ENCODE measurements around the gene RBBP8.
"Not testable (repeated sequence)": the region's sequence is repeated elsewhere in the genome, so short reads cannot be mapped to it uniquely, and the experiment has no call there.

Gene RBBP8

DNA sequence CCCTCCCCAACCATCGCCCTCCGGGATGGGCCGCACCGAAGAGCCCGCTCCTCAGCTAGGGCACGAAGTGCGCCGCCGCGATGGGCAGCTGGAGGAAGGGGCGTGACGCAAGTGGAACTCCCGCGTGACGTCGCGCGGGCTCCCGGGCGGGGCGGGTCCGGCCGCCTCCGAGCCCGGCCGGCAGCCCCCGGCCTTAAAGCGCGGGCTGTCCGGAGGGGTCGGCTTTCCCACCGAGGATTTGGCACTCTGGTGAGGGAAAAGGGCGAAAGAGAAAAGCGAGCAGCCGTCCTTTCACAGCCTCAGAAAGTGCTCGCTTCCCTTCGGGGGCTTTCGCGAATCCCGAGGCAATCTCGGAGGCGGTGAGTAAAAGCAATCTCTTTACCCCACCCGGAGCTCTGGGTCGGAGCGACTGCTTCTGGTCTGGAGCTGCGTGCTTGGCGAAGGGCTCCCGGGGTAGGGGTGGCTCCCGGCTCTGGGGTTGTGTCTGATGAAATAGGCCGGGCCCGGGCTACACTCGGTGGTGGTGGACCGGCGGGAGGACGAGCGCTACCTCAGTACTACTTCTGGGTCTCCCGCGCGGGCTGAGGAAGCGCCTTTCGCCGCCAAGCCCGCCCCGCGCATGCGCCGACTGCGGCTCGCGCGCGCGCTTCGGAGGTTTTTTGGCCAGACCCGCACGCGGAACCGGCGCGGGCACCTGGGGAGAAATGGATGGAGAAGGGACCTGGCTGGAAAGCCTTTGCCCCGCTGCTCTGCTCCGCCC, at the start of gene RBBP8:
Gene RBBP8 (plus strand): TSS at position 123 of the 760 bp plus-strand sequence. CDS start 3,524 bp downstream, outside the sequence.
- DNase-seq: peak; percentile 87

DNA sequence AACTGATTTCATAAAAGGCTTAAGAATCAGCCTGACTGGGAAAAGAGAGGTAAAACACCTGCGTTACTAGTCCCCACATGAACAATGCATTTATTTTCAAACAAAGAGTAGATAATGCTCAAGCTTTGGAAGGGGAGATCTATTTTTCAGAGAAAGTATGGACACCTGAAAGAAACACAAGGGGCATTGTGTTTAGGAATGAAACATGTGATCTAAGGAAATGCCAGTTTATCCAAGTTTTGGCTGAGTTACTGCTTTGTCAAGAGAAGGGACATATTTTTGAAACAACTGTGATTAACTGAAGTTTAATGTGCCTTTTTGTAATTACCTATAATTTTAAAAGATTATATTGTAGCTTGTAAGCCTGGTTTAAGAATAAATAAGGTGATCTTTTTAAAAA, 49.3 kb upstream of the RBBP8 start:
- DNase-seq: no peak

DNA sequence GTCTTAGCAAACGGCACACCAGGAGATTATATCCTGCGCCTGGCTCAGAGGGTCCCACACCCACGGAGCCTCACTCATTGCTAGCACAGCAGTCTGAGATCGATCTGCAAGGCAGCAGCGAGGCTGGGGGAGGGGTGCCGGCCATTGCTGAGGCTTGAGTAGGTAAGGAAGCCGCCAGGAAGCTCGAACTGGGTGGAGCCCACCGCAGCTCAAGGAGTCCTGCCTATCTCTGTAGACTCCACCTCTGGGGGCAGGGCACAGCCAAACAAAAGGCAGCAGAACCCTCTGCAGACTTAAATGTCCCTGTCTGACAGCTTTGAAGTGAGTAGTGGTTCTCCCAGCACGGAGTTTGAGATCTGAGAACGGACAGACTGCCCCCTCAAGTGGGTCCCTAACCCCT, 47.4 kb upstream of the RBBP8 start:
- not testable (repeated sequence) for DNase-seq

DNA sequence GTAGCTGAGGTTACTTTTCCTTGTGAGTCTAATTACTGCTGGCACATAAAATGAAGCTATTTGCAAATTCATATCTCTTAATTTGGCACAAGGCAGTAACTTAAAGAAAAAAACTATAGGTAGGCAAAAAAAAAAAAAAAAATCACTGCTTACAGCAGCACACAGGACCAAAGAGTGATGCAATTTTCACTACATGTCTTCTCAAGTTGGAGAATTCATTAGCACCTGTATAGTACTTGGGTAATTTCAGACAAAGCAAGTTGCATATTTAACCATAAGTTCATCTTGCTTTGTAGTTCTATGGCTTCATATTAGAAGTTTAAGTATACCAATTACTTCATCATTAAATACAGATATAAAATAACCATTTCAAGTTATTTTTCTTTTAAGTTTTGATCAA, 33.7 kb upstream of the RBBP8 start:
- no peak for DNase-seq

DNA sequence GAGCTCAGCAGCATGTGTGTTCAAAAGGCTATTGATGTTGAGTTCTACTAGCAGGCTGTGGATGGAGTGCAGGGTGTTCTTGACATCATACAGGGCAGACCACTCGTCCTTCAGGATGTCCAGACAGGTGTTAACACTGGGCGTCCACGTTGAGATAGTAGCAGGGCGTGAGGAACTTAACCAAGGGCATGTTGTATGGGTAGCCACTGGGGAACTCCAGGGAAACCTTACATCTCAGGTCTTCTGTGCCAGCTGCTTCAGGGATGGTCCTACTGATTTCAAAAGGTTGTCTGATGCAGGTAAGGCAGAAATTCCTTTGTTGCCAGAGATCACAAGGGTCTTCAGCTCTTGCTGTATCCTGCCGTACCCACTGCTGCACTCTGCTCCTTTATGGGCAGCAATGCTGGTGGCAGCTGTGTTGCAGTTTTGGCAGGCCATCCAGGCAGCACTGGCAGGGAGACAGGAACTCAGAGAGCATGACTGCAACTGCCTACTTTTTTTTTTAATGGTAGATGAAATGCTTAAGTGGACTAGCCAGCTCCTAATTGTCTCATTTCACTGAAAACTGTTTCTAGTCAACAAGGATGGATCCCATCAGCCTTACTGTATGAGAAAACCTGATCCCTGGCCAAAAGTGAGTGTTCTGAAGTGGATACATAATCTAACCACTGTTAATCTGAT, 32.4 kb upstream of the RBBP8 start:
- DNase-seq: no peak

DNA sequence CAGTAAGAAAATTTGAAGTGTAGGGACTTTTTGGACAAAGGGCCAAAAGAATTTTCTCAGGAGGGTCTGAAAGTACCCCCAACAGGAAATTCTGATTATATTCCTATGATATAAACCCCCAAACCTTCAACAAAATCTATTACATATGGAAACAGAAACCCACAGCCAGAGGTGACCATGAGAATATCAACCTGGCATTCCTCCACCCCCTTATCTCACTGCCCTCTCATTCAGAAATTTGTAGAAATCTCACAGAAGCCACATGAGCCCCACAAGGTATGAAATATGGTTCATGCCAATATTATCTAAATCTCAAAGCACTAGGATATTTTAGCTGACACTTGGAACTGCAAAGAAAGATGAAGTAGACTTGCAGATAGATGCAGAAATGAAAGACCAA, 31.0 kb upstream of the RBBP8 start:
- no peak for DNase-seq

DNA sequence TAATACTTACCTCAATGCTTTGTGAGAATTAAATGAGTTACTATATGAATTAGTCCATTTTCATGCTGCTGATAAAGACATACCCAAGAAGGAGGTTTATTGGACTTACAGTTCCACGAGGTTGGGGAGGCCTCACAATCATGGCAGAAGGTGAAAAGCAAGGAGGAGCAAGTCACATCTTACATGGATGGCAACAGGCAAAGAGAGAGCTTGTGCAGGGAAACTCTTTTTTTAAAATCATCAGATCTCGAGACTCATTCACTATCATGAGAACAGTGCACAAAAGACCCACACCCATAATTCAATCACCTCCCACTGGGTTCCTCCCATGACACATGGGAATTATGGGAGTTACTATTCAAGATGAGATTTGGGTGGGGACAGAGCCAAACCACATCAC, 29.9 kb upstream of the RBBP8 start:
- DNase-seq: not testable (repeated sequence)

DNA sequence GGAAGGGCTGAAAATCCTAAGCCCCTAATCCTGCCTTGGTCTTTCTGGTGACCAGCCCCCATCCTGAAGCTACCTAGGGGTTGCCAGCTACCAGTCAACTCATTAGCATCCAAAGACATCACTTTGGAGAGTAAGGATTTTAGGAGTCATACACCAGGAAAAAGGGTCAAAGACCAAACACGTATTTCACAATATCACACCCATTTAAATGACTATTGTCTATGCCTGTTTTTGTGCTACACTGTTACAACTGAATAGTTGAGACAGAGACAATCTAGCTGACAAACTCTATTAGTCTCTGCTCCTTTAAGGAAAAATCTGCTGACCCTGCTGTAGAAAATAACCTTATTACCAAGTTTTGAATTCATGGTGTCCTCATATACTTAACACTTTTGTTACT, 21.0 kb upstream of the RBBP8 start:
- DNase-seq: no peak

DNA sequence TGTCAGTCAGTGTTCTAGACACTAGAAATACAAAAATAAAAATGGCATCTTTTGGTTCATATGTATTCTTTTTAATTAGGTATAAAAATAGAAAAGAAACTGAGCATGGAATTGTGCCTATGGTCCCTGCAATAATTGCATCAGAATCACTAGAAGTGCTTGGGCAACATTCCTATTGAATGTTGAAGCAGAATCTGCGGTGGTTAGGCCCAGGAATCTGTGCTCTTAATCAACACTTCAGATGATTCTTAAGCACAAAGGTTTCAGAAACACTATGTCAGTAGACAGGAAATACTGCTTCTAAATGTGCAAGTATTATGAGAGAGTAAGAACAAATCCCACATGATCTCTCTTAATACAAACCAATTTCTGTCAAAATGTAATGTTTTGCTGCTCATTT, 20.3 kb upstream of the RBBP8 start:
- no peak for DNase-seq

DNA sequence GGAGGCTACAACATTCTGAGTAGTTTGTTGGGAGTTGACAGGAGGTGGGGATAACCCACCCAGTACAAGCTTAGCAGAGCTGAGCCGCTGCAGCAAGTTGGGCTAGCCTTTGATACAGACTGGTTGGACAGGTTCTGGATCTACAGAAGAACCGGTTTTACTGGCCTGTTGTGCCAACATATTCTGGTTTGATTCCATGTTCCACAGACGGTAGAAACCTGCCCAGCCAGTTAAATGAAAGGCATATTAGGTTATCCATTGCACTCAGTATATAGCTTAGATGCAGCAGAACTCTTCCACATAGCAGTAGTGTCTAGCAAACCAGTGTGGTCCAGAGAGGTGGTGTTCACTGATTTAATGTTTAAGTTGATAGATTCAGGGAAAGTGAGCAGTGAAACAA, 19.3 kb upstream of the RBBP8 start:
- DNase-seq: no peak

DNA sequence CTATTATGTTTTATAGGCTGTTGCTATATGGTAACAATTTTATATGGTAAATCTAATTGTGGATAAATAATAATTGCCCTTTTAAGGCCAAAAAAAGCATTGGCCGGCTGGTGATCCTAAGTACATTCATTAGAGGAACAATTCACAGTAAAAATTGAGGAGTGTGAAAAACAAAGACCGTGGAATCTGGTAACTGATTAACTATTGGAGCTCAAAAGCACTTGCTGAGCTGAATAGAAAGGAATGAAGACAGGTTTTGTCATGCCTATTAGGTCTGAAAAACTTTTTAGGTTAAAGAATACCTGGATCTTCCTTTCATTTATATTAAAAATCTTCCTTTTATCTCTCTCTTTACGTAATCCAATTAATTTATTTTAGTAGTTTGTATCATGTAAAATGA, 18.5 kb upstream of the RBBP8 start:
- DNase-seq: no peak

DNA sequence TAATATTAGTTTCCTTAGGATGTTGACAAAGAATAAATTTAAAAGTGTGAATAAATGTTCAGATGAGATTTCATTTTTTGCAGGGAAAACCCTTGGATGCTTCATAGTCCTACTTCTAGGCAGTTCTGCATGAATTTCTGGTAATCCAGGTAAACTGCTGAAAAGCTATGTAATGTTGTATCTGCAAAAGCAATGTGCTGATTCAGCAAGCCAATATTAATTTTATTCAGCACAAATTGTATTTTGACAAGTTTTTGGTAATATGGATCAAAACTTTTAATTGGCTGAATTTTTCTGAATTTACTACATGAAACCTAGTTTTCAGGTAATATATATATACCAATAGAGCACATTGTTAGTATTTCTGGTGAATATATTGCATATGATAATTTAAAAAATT, 17.8 kb upstream of the RBBP8 start:
- DNase-seq: no peak

DNA sequence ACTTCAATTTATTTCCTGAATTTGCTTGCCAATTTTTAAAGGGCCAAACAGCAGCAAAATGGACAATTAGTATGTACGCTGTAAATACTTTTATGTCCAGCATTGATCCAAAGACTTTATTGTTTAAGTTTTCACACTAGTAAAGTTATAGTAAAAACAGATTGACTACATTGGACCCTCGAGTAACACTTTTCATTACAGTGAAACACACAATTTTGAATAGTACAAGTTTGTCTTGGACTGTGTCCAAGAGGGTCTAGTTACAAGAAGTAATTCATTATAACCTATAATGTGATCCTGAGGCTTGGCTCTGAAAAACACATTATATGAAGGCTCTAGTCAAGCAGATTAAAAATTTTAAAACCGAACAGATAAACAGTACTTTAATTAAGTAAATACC, 11.4 kb upstream of the RBBP8 start:
- no peak for DNase-seq

DNA sequence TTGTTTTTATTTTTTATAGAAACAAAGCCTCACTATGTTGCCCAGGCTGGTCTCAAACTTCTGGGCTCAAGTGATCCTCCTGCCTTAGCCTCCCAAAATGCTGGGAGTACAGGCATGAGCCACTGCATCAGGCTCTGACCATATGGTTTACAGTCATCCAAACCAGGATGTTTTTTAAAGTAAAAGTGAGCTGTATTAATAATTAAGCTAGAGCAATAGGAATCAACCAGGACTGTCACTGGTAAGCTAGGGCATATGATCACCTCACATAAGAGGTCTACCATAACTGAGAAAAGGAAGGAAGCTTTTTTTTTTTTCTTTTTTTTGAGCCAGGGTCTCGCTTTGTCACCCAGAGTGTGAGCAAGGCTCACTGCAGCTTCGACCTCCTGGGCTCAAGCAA, 8.5 kb upstream of the RBBP8 start:
- no peak for DNase-seq

DNA sequence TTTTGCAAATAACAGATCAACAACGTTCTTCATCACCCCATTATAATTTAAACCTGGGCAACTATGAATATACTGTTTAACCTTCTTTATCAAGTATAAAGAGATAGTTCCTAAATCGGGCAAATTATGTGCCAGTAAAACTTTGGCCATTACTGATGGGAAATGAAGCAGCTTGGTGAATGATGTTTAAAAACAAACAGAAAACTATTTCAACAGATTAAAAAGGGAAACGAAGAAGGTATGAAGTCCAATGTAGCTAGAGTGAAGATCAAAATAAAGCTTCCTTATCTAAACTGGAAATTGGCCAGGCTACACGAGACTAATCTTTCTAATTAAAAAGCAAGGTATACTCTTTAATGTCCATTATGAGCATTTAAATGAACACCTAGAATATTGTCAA, 6.7 kb upstream of the RBBP8 start:
- DNase-seq: no peak

DNA sequence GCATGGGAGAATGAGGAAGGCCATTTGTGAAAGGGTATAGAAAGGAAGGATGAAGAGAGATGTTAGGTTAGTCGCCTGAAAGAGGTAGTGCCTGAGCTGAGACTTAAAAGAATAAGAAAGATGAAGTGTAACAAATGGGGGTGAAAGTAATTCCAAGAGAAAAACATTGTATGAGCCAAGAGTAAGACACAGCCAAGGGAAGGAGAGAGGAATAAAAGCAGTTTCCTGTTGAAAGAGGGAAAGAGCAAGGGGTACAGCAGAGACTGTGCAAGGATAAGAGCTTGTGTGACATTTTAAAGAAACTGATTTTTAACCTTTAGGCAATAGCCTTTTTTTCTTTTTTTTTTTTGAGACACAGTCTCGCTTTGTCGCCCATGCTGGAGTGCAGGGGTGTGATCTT, 4.8 kb upstream of the RBBP8 start:
- DNase-seq: no peak

DNA sequence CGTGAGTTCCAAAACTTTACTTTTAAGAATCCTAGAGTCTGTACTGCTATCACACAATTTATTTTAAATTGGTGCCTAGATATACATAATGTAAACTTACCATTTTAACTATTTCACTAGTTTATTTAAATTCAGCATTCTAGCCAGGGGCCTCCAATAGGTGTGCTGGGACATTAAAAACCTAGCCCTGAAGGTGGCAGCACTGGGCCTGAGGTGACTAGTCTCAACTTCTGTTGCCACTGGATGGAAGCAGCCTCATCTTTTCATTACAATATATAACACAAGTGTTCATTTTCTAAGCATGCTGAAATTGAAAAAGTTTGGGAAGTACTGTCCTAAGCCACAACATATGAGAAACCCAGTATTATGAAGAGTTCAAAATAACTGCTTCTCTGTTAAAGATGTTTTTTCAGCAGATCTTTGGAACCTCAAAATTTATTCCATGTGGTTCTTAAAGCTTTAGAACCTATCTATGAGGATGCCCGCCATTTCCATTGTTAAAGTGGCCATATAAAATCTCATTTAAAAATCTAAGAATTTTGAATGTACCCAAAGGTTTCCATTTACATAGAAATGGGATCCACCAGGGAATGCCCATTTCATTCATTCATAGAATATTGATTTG, 2.9 kb upstream of the RBBP8 start:
- peak; percentile 88 for DNase-seq

DNA sequence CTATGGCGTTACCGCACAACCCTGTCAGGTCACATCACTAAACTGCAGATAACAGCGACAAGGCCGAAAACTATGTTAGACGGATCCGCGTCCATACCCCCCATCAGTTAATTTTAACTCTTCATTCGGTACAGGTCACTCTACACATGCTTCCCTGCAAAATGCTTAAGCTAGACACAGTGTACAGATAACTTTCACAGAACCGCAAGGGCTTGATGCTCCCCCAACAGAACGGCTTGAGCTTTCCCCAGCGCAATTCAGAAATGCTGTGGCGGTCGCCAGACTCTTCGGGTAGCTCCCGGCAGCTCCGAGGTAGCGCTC, 283 bp upstream of the RBBP8 start:
- no peak for DNase-seq

DNA sequence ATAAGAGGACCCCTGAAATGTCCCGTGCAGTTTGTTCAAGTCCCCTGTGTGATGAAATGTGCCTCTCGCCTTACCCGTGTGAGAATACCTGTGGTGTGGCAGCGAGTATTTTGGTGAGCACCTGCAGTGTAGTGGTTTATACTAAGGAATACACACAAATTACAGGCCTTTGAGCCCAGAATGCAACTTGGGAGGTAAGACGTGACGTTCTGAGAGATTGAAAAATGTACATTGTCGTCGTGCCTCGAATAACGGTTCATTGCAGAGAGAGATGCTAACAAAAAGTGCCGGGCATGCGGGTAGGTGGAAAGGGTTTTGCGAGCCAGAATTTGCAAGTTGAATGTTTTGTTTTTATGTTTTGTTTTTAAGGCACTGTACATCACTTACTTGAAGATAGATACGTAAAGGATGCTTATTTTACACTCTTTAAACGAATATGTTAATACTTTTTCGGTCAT, 867 bp downstream of the RBBP8 start:
- no peak for DNase-seq

DNA sequence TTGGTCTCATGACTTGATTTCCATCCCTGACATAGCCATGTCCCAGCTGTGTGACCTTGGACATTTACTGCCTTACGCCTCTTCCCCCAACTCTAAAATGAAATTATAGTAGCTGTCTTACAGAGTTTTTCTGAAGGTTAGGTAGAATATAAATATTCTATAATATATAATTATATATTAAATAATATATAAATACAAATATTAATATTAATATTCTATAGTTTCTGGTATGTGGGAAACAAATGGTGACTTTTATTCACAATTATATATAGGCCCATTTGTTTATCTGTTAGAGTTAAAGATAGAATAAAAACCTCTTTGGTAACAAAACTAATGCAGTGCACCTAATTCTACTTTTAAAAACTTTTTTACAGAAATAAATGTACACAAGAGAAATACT, 1.7 kb downstream of the RBBP8 start:
- DNase-seq: no peak

DNA sequence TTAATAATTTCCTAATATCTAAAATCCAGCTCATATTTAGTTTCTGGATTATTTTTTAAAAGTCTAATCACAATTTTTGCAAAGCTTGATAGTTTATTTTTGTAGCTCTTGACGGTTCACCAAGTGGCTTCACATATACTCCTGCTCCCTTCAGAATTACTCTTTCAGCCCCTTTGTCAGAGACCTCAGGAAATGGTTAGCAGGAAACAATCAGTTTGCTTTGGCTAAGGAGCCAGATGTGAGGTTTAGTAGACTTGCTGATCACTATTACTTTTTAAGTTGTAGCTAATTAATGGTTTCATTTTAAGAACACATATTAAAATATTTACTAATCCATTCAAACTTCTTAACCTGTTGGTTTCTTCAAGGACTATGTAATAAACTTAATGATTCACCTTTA, 2.3 kb downstream of the RBBP8 start:
- no peak for DNase-seq

DNA sequence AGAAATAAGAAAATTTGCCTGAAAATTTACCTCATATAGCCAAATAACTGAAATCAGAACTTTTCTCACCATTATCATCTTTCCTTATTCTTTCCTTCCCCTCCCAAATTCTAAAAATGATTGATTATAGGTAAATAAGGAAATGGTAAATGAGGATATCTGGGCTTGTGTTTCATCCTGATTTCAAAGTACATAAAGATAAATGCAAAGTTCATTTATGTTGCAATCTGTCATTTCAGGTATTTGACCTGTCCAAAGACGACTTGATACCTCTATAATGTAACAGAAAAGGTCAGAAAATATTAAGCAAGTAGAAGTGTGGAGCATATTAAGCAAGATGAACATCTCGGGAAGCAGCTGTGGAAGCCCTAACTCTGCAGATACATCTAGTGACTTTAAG, 3.4 kb downstream of the RBBP8 start:
- DNase-seq: no peak

DNA sequence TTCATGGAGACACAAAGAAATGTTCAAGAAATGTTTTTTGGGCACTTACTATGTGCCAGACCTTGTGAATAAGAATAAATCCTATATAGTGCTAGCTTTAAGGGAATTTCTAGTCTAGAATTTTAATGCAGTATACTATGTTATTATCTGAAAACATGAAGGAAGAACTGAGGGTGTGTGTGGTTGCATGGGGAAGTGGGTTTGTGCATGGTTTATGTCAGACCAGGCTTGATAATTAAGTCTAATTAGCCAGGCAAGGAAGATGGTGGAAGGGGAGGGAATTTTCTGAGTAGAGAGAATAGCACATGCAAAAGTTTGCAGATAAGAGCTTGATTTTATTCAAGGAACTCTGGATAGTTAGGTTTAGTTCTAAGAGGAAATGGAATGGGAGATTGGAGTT, 6.5 kb downstream of the RBBP8 start:
- DNase-seq: no peak

DNA sequence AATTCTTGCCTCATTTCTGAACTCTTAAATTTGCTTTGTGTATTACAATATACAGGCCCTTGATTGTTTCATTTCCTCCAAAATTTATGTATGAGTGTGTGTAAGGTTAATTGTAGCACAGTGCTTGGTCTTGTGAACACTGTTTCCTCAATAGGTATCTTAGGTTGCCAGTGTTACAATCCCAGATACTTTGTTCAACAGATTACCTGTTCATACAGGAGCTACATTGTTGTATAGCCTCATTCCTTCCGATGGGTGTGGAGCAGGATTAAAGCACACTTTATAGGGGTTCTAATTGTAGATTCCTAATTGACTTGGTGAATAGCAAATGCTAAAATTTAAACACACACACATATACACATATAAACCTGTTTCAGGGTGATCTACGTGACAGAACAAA, 10.7 kb downstream of the RBBP8 start:
- no peak for DNase-seq

DNA sequence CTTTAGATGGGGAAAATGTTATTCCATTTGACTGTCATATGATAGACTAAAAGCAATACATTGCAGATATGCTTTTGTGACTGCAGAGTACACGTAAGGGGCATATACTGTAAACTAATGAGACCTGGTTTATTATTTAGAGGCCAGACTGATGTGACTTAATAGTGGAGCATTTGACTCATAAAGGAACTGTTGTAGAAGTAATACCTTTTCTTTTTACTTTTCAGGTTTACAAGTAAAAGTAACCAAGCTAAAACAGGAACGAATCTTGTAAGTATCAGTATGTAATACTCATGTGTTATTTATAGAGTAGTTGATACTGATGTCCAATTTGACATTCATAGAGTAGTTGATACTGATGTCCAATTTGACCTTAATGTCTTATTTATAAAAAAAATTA, 13.1 kb downstream of the RBBP8 start:
- DNase-seq: no peak
